ENCODE data around the gene RNF149. TPM values are rescaled to one million over a fixed set of nuclear protein-coding genes. Genes with fewer than 3 reads are reported as not detected.
A peak's percentile ranks its signal among the peaks of the same experiment; 100 is the strongest.

RNF149 gene
- total RNA-seq (2014; rRNA removed; shearing (Covaris generic)) (42.4 and 47.6 TPM in 2 replicates), polyA plus RNA-seq (2016; fragmentation: Nextera tagmentation; extraction: Ambion mirVana) (37.2 and 38.8 TPM in 2 replicates)
- long read RNA-seq, transcript RNF149-201 (7 exons, 2,458 nt) = major isoform, 15 of 18 reads
- long read RNA-seq, partial matches to known transcripts = 1 of 18 reads
- long read RNA-seq, other reads (novel, unspliced or antisense) = 2 of 18 reads

GRCh38 chr2:101308432-101309210, at the start of gene RNF149:
Gene RNF149, minus strand, starts transcription at chr2:101308701. Its CDS starts 113 bp downstream, at chr2:101308588.
- Histone ChIP-seq H3K79me2 (replicated peaks; ENCODE audit: insufficient read depth) (peaks cover 48% of the 10 kb centered on the region), H3K4me2 (peak within 1 kb of the TSS; percentile 98), H3K9me2 (ENCODE audit: insufficient read depth) (no peaks in the 10 kb centered on the region), H3F3A (replicated peaks; ENCODE audit: low read depth) (peaks cover 4% of the 10 kb centered on the region; the same call in 1 of the 2 replicates), H4K20me1 (replicated peaks; ENCODE audit: insufficient read depth) (peaks cover 38% of the 10 kb centered on the region), H3K4me3 (peak within 1 kb of the TSS; percentile 92), H3K27me3 (ENCODE audit: insufficient read depth) (peaks cover 11% of the 10 kb centered on the region), H3K4me1 (ENCODE audit: insufficient read depth) (peaks cover 13% of the 10 kb centered on the region), H3K36me3 (ENCODE audit: insufficient read depth) (no peaks in the 10 kb centered on the region), H3K27ac (ENCODE audit: low read depth) (no peak within 1 kb of the TSS), H2AFZ (peak within 1 kb of the TSS; percentile 94)
- ATAC-seq (peak; percentile 90), DNase-seq (ENCODE audit: low spot score) (peak; percentile 92)
- peak within 1 kb of the TSS; percentile 90 for H3K4me3 Mint-ChIP-seq
- H3K9me3 Mint-ChIP-seq = no peaks in the 10 kb centered on the region
- peaks cover 4% of the 10 kb centered on the region for H3K27me3 Mint-ChIP-seq (ENCODE audit: insufficient read depth, low read depth, poor library complexity)
- peak within 1 kb of the TSS; percentile 50; the same call in 1 of the 2 replicates for H3K27ac Mint-ChIP-seq
- TF ChIP-seq POLR2AphosphoS5 (IDR thresholded peaks at IDR 0.05; ENCODE audit: low read depth) (peak; percentile 95), CREB1 (CRISPR knock-in tag; IDR thresholded peaks at IDR 0.05; ENCODE audit: low read depth) (no peak), ETS1 (IDR thresholded peaks at IDR 0.05) (peak; percentile 31; the same call in 1 of the 2 replicates)
- H3K4me1 Mint-ChIP-seq = peaks cover 30% of the 10 kb centered on the region
- H3K36me3 Mint-ChIP-seq (ENCODE audit: low read depth) = peaks cover 3% of the 10 kb centered on the region; the same call in 1 of the 3 replicates

GRCh38 chr2:101357376-101357775, 48.9 kb upstream of the RNF149 start:
- H2AFZ ChIP-seq = no peak overlapping the region
- H3K4me2 ChIP-seq = no peak overlapping the region
- H3K27me3 ChIP-seq (ENCODE audit: insufficient read depth) = no peaks in the 10 kb centered on the region
- H3K4me3 Mint-ChIP-seq = no peak overlapping the region
- no peak overlapping the region for H3K27ac ChIP-seq (ENCODE audit: low read depth)
- H3F3A ChIP-seq (replicated peaks; ENCODE audit: low read depth) = no peaks in the 10 kb centered on the region
- no peak overlapping the region for H3K27ac Mint-ChIP-seq
- H3K79me2 ChIP-seq (replicated peaks; ENCODE audit: insufficient read depth) = no peaks in the 10 kb centered on the region
- no peaks in the 10 kb centered on the region for H3K9me2 ChIP-seq (ENCODE audit: insufficient read depth)
- ATAC-seq (no peak), DNase-seq (ENCODE audit: low spot score) (no peak)
- no peaks in the 10 kb centered on the region for H4K20me1 ChIP-seq (replicated peaks; ENCODE audit: insufficient read depth)
- H3K27me3 Mint-ChIP-seq (ENCODE audit: insufficient read depth, low read depth, poor library complexity) = peaks cover 10% of the 10 kb centered on the region
- H3K36me3 Mint-ChIP-seq (ENCODE audit: low read depth) = no peaks in the 10 kb centered on the region
- H3K9me3 Mint-ChIP-seq = no peaks in the 10 kb centered on the region
- H3K36me3 ChIP-seq (ENCODE audit: insufficient read depth) = no peaks in the 10 kb centered on the region
- 0 out of 2 replicates have a peak, but pooled peaks cover 6% of the 10 kb centered on the region for H3K4me1 ChIP-seq (ENCODE audit: insufficient read depth)
- H3K4me3 ChIP-seq = no peak overlapping the region
- peaks cover 36% of the 10 kb centered on the region for H3K4me1 Mint-ChIP-seq
- TF ChIP-seq CREB1 (CRISPR knock-in tag; IDR thresholded peaks at IDR 0.05; ENCODE audit: low read depth) (no peak), REST (IDR thresholded peaks at IDR 0.05; ENCODE audit: unreplicated experiment) (no peak), CTCF (conservative IDR thresholded peaks at IDR 0.05; ENCODE audit: low read depth in 2 of 2) (no peak), ZNF331 (CRISPR knock-in tag; IDR thresholded peaks at IDR 0.05; ENCODE audit: low read depth) (no peak)
